Measurements from ENCODE around the gene LDB2.

- TF ChIP-seq EZH2 (IDR thresholded peaks at IDR 0.05; ENCODE audit: low read depth) (no peak), CTCF (conservative IDR thresholded peaks at IDR 0.05) (no peak; the same call in 1 of the 2 replicates)
These were observed 255.5 kb downstream of the LDB2 start for GRCh38 chr4:16642897-16643296.
